Measurements from ENCODE around the gene TFAP2B. TPM values are rescaled to one million over a fixed set of nuclear protein-coding genes. Genes with fewer than 3 reads are reported as not detected.
A peak's percentile ranks its signal among the peaks of the same experiment; 100 is the strongest.

The TFAP2B gene
- polyA plus RNA-seq, 1 donor from 2014 or later, result not detected

GRCh38 chr6:50843842-50844241 is 25.2 kb downstream of the TFAP2B start:
- H3K4me2 ChIP-seq (ENCODE audit: low read length), result no peak overlapping the region
- H3F3A ChIP-seq (ENCODE audit: insufficient read depth, low read length, poor library complexity, severe bottlenecking), result no peaks in the 10 kb centered on the region
- H4K20me1 ChIP-seq (ENCODE audit: insufficient read depth), result no peaks in the 10 kb centered on the region
- H3K27me3 ChIP-seq (ENCODE audit: insufficient read depth, low read depth, low read length), result peaks cover 100% of the 10 kb centered on the region
- H3K9ac ChIP-seq (ENCODE audit: low read length), result no peak overlapping the region
- no peak for TF ChIP-seq TAF1 (IDR thresholded peaks at IDR 0.05; ENCODE audit: low read depth)
- H3K27ac ChIP-seq (ENCODE audit: low read length), result no peak overlapping the region
- H3K9me2 ChIP-seq (ENCODE audit: insufficient read depth, low read length), result no peaks in the 10 kb centered on the region
- H3K36me3 ChIP-seq (ENCODE audit: insufficient read depth, low read length), result no peaks in the 10 kb centered on the region
- no peaks in the 10 kb centered on the region for H3K9me3 ChIP-seq (ENCODE audit: low read length)
- no peak overlapping the region for H2AFZ ChIP-seq (ENCODE audit: low read depth, low read length)
- no peak overlapping the region for H3K4me3 ChIP-seq (ENCODE audit: low read length)
- no peaks in the 10 kb centered on the region for H3K79me2 ChIP-seq (replicated peaks; ENCODE audit: insufficient read depth, low read length)

GRCh38 chr6:50845499-50846143 is 26.9 kb downstream of the TFAP2B start:
- no peak overlapping the region for H3K27ac ChIP-seq (ENCODE audit: low read length)
- no peak overlapping the region for H2AFZ ChIP-seq (ENCODE audit: low read depth, low read length)
- TF ChIP-seq REST (IDR thresholded peaks at IDR 0.05; ENCODE audit: borderline replicate concordance) (no peak), MXI1 (conservative IDR thresholded peaks at IDR 0.05; ENCODE audit: poor library complexity, severe bottlenecking) (no peak), POLR2AphosphoS5 (IDR thresholded peaks at IDR 0.05) (peak; percentile 37), RAD21 (conservative IDR thresholded peaks at IDR 0.05) (no peak), TAF1 (IDR thresholded peaks at IDR 0.05; ENCODE audit: low read depth) (no peak), SMC3 (conservative IDR thresholded peaks at IDR 0.05; ENCODE audit: poor library complexity) (no peak), EP300 (conservative IDR thresholded peaks at IDR 0.05; ENCODE audit: poor library complexity, severe bottlenecking) (no peak), CTCF (IDR thresholded peaks at IDR 0.05; ENCODE audit: poor library complexity, severe bottlenecking) (no peak)
- no peaks in the 10 kb centered on the region for H3K9me2 ChIP-seq (ENCODE audit: insufficient read depth, low read length)
- H3F3A ChIP-seq (ENCODE audit: insufficient read depth, low read length, poor library complexity, severe bottlenecking), result no peaks in the 10 kb centered on the region
- no peak overlapping the region for H3K4me2 ChIP-seq (ENCODE audit: low read length)
- no peaks in the 10 kb centered on the region for H4K20me1 ChIP-seq (ENCODE audit: insufficient read depth)
- peaks cover 100% of the 10 kb centered on the region for H3K27me3 ChIP-seq (ENCODE audit: insufficient read depth, low read depth, low read length)
- H3K9ac ChIP-seq (ENCODE audit: low read length), result no peak overlapping the region
- no peaks in the 10 kb centered on the region for H3K79me2 ChIP-seq (replicated peaks; ENCODE audit: insufficient read depth, low read length)
- H3K9me3 ChIP-seq (ENCODE audit: low read length), result no peaks in the 10 kb centered on the region
- H3K4me3 ChIP-seq (ENCODE audit: low read length), result no peak overlapping the region
- H3K36me3 ChIP-seq (ENCODE audit: insufficient read depth, low read length), result no peaks in the 10 kb centered on the region

Data from neural cell (in vitro differentiated cells).